ENCODE measurements around the gene CYFIP2.
"Not testable (repeated sequence)": the region's sequence is repeated elsewhere in the genome, so short reads cannot be mapped to it uniquely, and the experiment has no call there.

The CYFIP2 gene

DNA sequence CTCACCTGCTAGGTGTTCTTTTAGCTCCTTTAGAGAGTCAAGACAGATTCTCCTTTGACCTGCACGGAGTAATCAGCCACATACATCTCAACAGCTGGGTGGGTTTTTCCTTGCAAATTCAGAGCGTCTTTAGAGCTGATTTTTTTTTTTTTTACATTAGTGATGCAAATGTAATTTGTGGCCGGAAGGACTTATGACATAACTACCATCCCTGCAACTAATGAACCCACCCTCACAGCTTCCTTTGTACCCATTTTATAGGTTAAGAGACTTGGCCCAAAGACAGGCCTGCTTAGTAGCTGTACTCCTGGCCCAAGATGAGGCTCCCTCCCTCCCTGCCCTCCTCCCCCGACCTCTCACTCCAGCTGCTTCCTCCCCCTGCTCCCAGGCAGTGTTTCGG, 124.2 kb downstream of the CYFIP2 start:
- DNase-seq (ENCODE audit: low read depth in 2 of 2), result no peak

- peak; percentile 32 to 37 for DNase-seq (ENCODE audit: low read depth in 2 of 2)
Measured at GRCh38 chr5:157390551-157391297, 124.8 kb downstream of the CYFIP2 start.

- no peak for DNase-seq (ENCODE audit: low read depth in 2 of 2)
Measured at GRCh38 chr5:157398305-157398704, 132.4 kb downstream of the CYFIP2 start.

GRCh38 chr5:157400741-157401495, 135.0 kb downstream of the CYFIP2 start:
- DNase-seq (ENCODE audit: low read depth in 2 of 2), result no peak

DNA sequence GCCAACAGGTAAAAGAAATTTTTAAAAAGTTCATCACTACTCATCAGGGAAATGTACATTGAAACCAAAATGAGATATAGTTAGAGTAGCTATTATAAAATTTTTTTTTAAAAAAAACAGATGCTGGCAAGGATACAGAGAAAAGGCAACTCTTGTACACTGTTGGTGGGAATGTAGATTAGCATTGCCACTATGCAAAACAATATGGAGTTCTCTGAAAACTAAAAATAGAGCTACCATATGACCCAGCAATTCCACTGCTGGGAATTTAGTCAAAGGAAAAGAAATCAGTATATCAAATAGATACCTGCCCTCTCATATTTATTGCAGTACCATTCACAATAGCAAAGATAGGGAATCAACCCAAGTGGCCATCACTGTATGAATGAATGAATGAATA, 149.9 kb downstream of the CYFIP2 start:
- DNase-seq (ENCODE audit: low read depth in 2 of 2), result no peak

- DNase-seq (ENCODE audit: low read depth in 2 of 2), result not testable (repeated sequence)
Measured at GRCh38 chr5:157419521-157419920, 153.6 kb downstream of the CYFIP2 start.

DNA sequence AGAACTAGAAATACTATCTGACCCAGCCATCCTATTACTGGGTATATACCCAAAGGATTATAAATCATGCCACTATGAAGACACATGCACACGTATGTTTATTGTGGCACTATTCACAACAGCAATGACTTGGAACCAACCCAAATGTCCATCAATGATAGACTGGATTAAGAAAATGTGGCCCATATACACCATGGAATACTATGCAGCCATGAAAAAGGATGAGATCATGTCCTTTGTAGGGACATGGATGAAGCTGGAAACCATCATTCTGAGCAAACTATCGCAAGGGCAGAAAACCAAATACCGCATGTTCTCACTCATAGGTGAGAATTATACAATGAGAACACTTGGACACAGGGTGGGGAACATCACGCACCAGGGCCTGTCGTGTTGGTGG, 164.0 kb downstream of the CYFIP2 start:
- not testable (repeated sequence) for DNase-seq (ENCODE audit: low read depth in 2 of 2)

- DNase-seq (ENCODE audit: low read depth in 2 of 2), result no peak
Measured at GRCh38 chr5:157431544-157432200, 165.7 kb downstream of the CYFIP2 start.

DNA sequence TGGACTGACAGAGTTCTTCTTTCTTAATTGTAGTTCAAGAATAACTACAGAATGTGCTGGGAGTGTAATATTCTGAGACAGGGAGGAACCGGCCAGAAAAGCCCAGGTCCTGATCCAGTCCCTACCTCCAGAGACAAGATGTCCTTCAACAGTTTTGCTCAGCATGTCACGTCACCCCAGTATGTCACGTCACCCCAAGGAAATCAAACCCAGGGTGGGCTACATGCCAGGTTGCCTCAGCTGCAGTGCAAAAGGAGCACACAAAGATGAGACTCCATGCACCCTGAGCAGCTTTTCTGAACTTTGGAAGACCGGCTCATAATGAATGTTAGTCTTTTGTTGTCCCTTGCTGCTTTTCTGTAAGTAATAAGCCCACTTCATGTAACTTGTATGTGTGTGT, 168.2 kb downstream of the CYFIP2 start:
- no peak for DNase-seq (ENCODE audit: low read depth in 2 of 2)

GRCh38 chr5:157443041-157443549, 177.2 kb downstream of the CYFIP2 start:
- DNase-seq (ENCODE audit: low read depth in 2 of 2), result no peak

DNA sequence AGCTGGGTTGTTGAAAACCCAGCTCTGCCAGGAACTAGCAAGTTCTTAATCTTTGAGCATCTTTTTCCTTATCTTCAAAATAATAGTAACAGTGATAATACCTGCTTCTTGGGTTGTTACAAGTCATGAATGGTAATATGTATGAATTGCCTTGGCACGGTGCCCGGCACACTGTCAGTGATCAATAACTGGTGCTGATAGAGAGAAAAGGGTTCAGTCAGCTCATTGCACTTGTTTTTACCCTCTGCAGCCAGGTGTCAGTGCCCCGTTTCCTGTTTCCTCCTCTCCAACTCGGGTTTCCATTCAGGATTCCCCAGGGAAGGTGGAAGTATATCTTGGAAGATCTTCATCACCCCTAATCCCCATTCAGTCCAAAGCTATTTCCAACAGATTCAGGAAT, 178.3 kb downstream of the CYFIP2 start:
- DNase-seq (ENCODE audit: low read depth in 2 of 2), result no peak

Data from activated CD8-positive, alpha-beta memory T cell treated with anti-CD3 and anti-CD28 coated beads for 4 hours (primary cell).